ENCODE data around the gene GPN1. TPM values are rescaled to one million over a fixed set of nuclear protein-coding genes. Genes with fewer than 3 reads are reported as not detected.
"Not testable (repeated sequence)": the region's sequence is repeated elsewhere in the genome, so short reads cannot be mapped to it uniquely, and the experiment has no call there.

The GPN1 gene
- total RNA-seq, 1 experiment from 2014 or later = 47.2 TPM

GRCh38 chr2:27655155-27655951 lies 26.5 kb downstream of the GPN1 start:
- in situ Hi-C loops (cut with HindIII; ENCODE audit: low pct_unique_long_range_greater_than_20kb, low sequenced_read_pairs) = no loop called here

GRCh38 chr2:27661371-27661770 lies 32.5 kb downstream of the GPN1 start:
- no peak for DNase-seq (ENCODE audit: low read depth)
- in situ Hi-C loops (cut with HindIII; ENCODE audit: low pct_unique_long_range_greater_than_20kb, low sequenced_read_pairs) = no loop called here

More at GRCh38 chr2:27655155-27655951, 26.5 kb downstream of the GPN1 start:
- peak; percentile 29 for DNase-seq (ENCODE audit: low read depth)

- in situ Hi-C loops (cut with HindIII; ENCODE audit: low pct_unique_long_range_greater_than_20kb, low sequenced_read_pairs) = no loop called here
- DNase-seq (ENCODE audit: low read depth) = peak; percentile 88
These were observed 34.7 kb downstream of the GPN1 start, which contains the start of the genes SLC4A1AP and SUPT7L for GRCh38 chr2:27663285-27664153. Gene SLC4A1AP (plus strand): TSS chr2:27663889. CDS start chr2:27663915, 26 bp downstream. Gene SUPT7L (minus strand): TSS chr2:27663614. CDS start chr2:27662192, 1,422 bp downstream.

GRCh38 chr2:27664154-27664574 lies 35.3 kb downstream of the GPN1 start:
- no peak for DNase-seq (ENCODE audit: low read depth)
- in situ Hi-C loops (cut with HindIII; ENCODE audit: low pct_unique_long_range_greater_than_20kb, low sequenced_read_pairs) = no loop called here

- DNase-seq (ENCODE audit: low read depth) = no peak
- in situ Hi-C loops (cut with HindIII; ENCODE audit: low pct_unique_long_range_greater_than_20kb, low sequenced_read_pairs) = no loop called here
These were observed 35.9 kb downstream of the GPN1 start for GRCh38 chr2:27664622-27665363.

GRCh38 chr2:27667446-27667845 lies 38.6 kb downstream of the GPN1 start:
- in situ Hi-C loops (cut with HindIII; ENCODE audit: low pct_unique_long_range_greater_than_20kb, low sequenced_read_pairs) = no loop called here
- DNase-seq (ENCODE audit: low read depth) = no peak

GRCh38 chr2:27671235-27671634 lies 42.4 kb downstream of the GPN1 start:
- DNase-seq (ENCODE audit: low read depth) = no peak
- in situ Hi-C loops (cut with HindIII; ENCODE audit: low pct_unique_long_range_greater_than_20kb, low sequenced_read_pairs) = no loop called here

GRCh38 chr2:27672723-27673486 lies 44.1 kb downstream of the GPN1 start:
- in situ Hi-C loops (cut with HindIII; ENCODE audit: low pct_unique_long_range_greater_than_20kb, low sequenced_read_pairs) = no loop called here

GRCh38 chr2:27680571-27680970 lies 51.7 kb downstream of the GPN1 start:
- in situ Hi-C loops (cut with HindIII; ENCODE audit: low pct_unique_long_range_greater_than_20kb, low sequenced_read_pairs) = no loop called here
- no peak for DNase-seq (ENCODE audit: low read depth)

More at GRCh38 chr2:27672723-27673486, 44.1 kb downstream of the GPN1 start:
- DNase-seq (ENCODE audit: low read depth) = no peak

GRCh38 chr2:27681841-27682240 lies 53.0 kb downstream of the GPN1 start:
- in situ Hi-C loops (cut with HindIII; ENCODE audit: low pct_unique_long_range_greater_than_20kb, low sequenced_read_pairs) = no loop called here
- DNase-seq (ENCODE audit: low read depth) = peak; percentile 36

- DNase-seq (ENCODE audit: low read depth) = peak; percentile 86
- in situ Hi-C loops (cut with HindIII; ENCODE audit: low pct_unique_long_range_greater_than_20kb, low sequenced_read_pairs) = not testable (repeated sequence)
These were observed 53.5 kb downstream of the GPN1 start for GRCh38 chr2:27682334-27682771.

- DNase-seq (ENCODE audit: low read depth) = peak; percentile 92
- in situ Hi-C loops (cut with HindIII; ENCODE audit: low pct_unique_long_range_greater_than_20kb, low sequenced_read_pairs) = no loop called here
These were observed 54.7 kb downstream of the GPN1 start for GRCh38 chr2:27683390-27684071.

- in situ Hi-C loops (cut with HindIII; ENCODE audit: low pct_unique_long_range_greater_than_20kb, low sequenced_read_pairs); DNase-seq (ENCODE audit: low read depth): not testable (repeated sequence)
These were observed 56.2 kb downstream of the GPN1 start for GRCh38 chr2:27685006-27685405.

GRCh38 chr2:27685577-27685976 lies 56.7 kb downstream of the GPN1 start:
- no peak for DNase-seq (ENCODE audit: low read depth)
- in situ Hi-C loops (cut with HindIII; ENCODE audit: low pct_unique_long_range_greater_than_20kb, low sequenced_read_pairs) = no loop called here

GRCh38 chr2:27687232-27687631 lies 58.4 kb downstream of the GPN1 start:
- in situ Hi-C loops (cut with HindIII; ENCODE audit: low pct_unique_long_range_greater_than_20kb, low sequenced_read_pairs) = no loop called here
- no peak for DNase-seq (ENCODE audit: low read depth)

GRCh38 chr2:27689424-27689823 lies 60.6 kb downstream of the GPN1 start:
- in situ Hi-C loops (cut with HindIII; ENCODE audit: low pct_unique_long_range_greater_than_20kb, low sequenced_read_pairs) = no loop called here
- no peak for DNase-seq (ENCODE audit: low read depth)

- in situ Hi-C loops (cut with HindIII; ENCODE audit: low pct_unique_long_range_greater_than_20kb, low sequenced_read_pairs) = no loop called here
- no peak for DNase-seq (ENCODE audit: low read depth)
These were observed 61.2 kb downstream of the GPN1 start for GRCh38 chr2:27690052-27690451.
